ENCODE measurements around the gene SEPTIN5. TPM values are rescaled to one million over a fixed set of nuclear protein-coding genes. Genes with fewer than 3 reads are reported as not detected.

Gene SEPTIN5
- total RNA-seq, 1 donor from 2014 or later: 7.3 TPM

- Histone ChIP-seq H3K4me3 (ENCODE audit: insufficient read depth, low read depth, low read length) (no peak overlapping the region), H3K9me3 (ENCODE audit: insufficient read depth, low read depth, low read length) (no peaks in the 10 kb centered on the region), H3K36me3 (ENCODE audit: insufficient read depth, low read length) (peaks cover 5% of the 10 kb centered on the region), H4K20me1 (ENCODE audit: insufficient read depth, low read length) (peaks cover 43% of the 10 kb centered on the region), H3K4me2 (ENCODE audit: low read length) (peak overlapping the region; percentile 58), H3K9ac (ENCODE audit: low read length) (no peak overlapping the region), H3K27ac (ENCODE audit: low read depth, low read length) (no peak overlapping the region), H2AFZ (ENCODE audit: low read depth, low read length) (no peak overlapping the region), H3K27me3 (ENCODE audit: insufficient read depth, low read length) (peaks cover 3% of the 10 kb centered on the region), H3K4me1 (ENCODE audit: insufficient read depth, low read length) (peaks cover 16% of the 10 kb centered on the region), H3K79me2 (ENCODE audit: insufficient read depth, low read length) (peaks cover 11% of the 10 kb centered on the region)
- Mint-ChIP-seq H3K36me3 (ENCODE audit: low read depth, unreplicated experiment) (peaks cover 9% of the 10 kb centered on the region), H3K4me3 (ENCODE audit: unreplicated experiment) (no peak overlapping the region), H3K4me1 (ENCODE audit: low read depth, unreplicated experiment) (no peaks in the 10 kb centered on the region), H3K9me3 (ENCODE audit: unreplicated experiment) (peaks cover 7% of the 10 kb centered on the region), H3K27me3 (ENCODE audit: low read depth, unreplicated experiment) (peaks cover 50% of the 10 kb centered on the region), H3K27ac (ENCODE audit: unreplicated experiment) (no peak overlapping the region)
- DNase-seq (ENCODE audit: low read depth) (no peak), FAIRE-seq (no peak)
- TF ChIP-seq CTCF (IDR thresholded peaks at IDR 0.05; ENCODE audit: insufficient read depth, low read depth, low read length) (no peak), EZH2 (IDR thresholded peaks at IDR 0.05; ENCODE audit: insufficient read depth, low read length) (no peak)
Observed at GRCh38 chr22:19722982-19723231, 8.6 kb downstream of the SEPTIN5 start.

- peak within 1 kb of the TSS; percentile 58 for H3K4me2 ChIP-seq (ENCODE audit: low read length)
- no peak for FAIRE-seq
Observed at GRCh38 chr22:19723232-19723982, 9.1 kb downstream of the SEPTIN5 start, which contains the start of gene GP1BB. Gene GP1BB, plus strand, starts transcription at chr22:19723539. Its CDS starts 31 bp downstream, at chr22:19723570.

More at GRCh38 chr22:19723232-19723982, 9.1 kb downstream of the SEPTIN5 start, which contains the start of gene GP1BB:
- H3K36me3 ChIP-seq (ENCODE audit: insufficient read depth, low read length): peaks cover 5% of the 10 kb centered on the region
- H3K27ac ChIP-seq (ENCODE audit: low read depth, low read length): no peak within 1 kb of the TSS
- Mint-ChIP-seq H3K4me3 (ENCODE audit: unreplicated experiment) (no peak within 1 kb of the TSS), H3K4me1 (ENCODE audit: low read depth, unreplicated experiment) (no peaks in the 10 kb centered on the region), H3K9me3 (ENCODE audit: unreplicated experiment) (peaks cover 8% of the 10 kb centered on the region), H3K27me3 (ENCODE audit: low read depth, unreplicated experiment) (peaks cover 54% of the 10 kb centered on the region), H3K27ac (ENCODE audit: unreplicated experiment) (no peak within 1 kb of the TSS), H3K36me3 (ENCODE audit: low read depth, unreplicated experiment) (peaks cover 9% of the 10 kb centered on the region)
- H3K9ac ChIP-seq (ENCODE audit: low read length): no peak within 1 kb of the TSS
- peak within 1 kb of the TSS; percentile 4 for H2AFZ ChIP-seq (ENCODE audit: low read depth, low read length)
- no peak for TF ChIP-seq CTCF (IDR thresholded peaks at IDR 0.05; ENCODE audit: insufficient read depth, low read depth, low read length)
- TF ChIP-seq EZH2 (IDR thresholded peaks at IDR 0.05; ENCODE audit: insufficient read depth, low read length): no peak
- no peaks in the 10 kb centered on the region for H3K9me3 ChIP-seq (ENCODE audit: insufficient read depth, low read depth, low read length)
- peaks cover 16% of the 10 kb centered on the region for H3K4me1 ChIP-seq (ENCODE audit: insufficient read depth, low read length)
- no peak within 1 kb of the TSS for H3K4me3 ChIP-seq (ENCODE audit: insufficient read depth, low read depth, low read length)
- H3K79me2 ChIP-seq (ENCODE audit: insufficient read depth, low read length): peaks cover 9% of the 10 kb centered on the region
- peak; percentile 31 for DNase-seq (ENCODE audit: low read depth)
- H3K27me3 ChIP-seq (ENCODE audit: insufficient read depth, low read length): peaks cover 3% of the 10 kb centered on the region
- peaks cover 43% of the 10 kb centered on the region for H4K20me1 ChIP-seq (ENCODE audit: insufficient read depth, low read length)

Measured in astrocyte (in vitro differentiated cells and primary cell).